HUDEP-2 (cell line): ENCODE data around the gene MUC20.
"Not testable (repeated sequence)": the region's sequence is repeated elsewhere in the genome, so short reads cannot be mapped to it uniquely, and the experiment has no call there.

Experiments
- DNase-seq, 76 experiments: peaks; one replicate each; lab custom pipeline; 2025; ENCODE audit not compliant: unreplicated experiment in 76 of 76; lab: John Stamatoyannopoulos, UW

MUC20 gene, protein sequence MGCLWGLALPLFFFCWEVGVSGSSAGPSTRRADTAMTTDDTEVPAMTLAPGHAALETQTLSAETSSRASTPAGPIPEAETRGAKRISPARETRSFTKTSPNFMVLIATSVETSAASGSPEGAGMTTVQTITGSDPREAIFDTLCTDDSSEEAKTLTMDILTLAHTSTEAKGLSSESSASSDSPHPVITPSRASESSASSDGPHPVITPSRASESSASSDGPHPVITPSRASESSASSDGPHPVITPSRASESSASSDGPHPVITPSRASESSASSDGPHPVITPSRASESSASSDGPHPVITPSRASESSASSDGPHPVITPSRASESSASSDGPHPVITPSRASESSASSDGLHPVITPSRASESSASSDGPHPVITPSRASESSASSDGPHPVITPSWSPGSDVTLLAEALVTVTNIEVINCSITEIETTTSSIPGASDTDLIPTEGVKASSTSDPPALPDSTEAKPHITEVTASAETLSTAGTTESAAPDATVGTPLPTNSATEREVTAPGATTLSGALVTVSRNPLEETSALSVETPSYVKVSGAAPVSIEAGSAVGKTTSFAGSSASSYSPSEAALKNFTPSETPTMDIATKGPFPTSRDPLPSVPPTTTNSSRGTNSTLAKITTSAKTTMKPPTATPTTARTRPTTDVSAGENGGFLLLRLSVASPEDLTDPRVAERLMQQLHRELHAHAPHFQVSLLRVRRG

GRCh38 chr3:195720831-195721506, at the start of gene MUC20:
Gene MUC20 (plus strand): TSS chr3:195720978. CDS start chr3:195721008, 30 bp downstream.
- not testable (repeated sequence) for DNase-seq

DNA sequence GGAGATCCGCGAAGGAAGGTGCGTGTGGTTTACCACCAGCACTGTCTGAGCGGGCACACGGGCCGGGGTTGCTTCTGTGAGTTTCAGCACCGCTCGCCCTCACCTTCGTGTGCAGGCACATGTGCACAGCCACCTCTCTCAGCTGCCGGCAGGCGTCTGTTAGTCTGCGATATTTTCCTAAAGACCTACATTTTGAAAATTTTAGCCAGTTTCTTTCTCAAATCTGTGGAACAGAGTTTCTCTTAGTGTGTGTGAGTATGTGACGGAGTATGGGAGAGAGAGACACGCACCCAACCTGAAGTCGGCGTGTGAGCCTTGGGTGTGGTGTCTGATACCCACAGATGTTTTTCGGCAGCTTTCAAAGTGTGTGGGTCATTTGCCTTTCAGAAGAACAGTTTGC, 49.5 kb upstream of the MUC20 start:
- not testable (repeated sequence) for DNase-seq

- DNase-seq: not testable (repeated sequence)
These were observed 47.1 kb upstream of the MUC20 start for GRCh38 chr3:195673711-195674110.

DNA sequence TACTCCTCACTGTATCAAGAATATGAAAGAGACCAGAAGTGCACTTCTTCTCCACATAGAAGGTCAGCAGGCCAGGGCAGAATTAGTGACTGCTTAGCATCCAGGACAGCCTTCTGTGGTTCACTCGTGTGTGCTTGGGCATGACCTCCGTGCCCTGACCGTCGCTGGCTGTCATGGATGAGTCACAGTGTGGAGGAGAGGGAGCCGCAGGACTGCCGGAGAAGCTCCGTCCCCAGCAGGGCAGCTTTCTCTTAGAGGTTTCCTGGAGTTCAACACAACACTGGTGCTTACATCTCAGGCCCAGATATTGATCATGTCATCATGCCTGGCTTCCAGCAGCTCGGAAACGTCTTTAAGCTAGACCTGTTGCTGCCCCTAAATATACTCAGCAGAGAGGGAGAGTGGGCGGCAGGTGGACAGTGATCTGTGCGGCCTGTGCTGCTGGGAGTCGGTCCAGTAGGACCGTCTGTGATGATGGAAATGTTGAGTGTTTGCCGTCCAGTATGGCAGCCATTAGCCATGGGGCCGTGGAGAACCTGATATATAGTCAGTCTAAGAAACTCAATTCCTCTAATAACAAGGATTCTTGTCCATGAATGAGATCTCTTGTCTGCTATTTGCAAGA, 42.3 kb upstream of the MUC20 start:
- DNase-seq: not testable (repeated sequence)

DNA sequence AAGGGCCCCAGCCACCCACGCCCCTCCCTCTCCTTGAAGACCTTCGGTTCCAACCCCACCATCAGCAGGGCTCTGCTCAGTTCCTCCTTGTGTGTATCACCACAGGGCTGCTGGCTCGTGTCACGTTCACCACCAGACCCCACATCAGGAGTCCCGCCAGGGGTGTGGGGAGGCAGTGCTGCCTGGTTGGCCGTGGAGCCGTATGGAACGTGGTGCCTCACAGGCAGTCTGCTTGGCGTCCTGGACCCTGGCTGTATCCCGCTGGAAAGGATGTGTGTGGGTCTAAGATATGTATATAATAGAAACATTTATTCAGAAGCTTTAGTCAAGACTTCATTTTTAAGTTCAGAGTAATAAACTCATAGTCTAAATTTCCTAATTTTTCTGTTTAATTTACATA, 40.1 kb upstream of the MUC20 start:
- DNase-seq: not testable (repeated sequence)

DNA sequence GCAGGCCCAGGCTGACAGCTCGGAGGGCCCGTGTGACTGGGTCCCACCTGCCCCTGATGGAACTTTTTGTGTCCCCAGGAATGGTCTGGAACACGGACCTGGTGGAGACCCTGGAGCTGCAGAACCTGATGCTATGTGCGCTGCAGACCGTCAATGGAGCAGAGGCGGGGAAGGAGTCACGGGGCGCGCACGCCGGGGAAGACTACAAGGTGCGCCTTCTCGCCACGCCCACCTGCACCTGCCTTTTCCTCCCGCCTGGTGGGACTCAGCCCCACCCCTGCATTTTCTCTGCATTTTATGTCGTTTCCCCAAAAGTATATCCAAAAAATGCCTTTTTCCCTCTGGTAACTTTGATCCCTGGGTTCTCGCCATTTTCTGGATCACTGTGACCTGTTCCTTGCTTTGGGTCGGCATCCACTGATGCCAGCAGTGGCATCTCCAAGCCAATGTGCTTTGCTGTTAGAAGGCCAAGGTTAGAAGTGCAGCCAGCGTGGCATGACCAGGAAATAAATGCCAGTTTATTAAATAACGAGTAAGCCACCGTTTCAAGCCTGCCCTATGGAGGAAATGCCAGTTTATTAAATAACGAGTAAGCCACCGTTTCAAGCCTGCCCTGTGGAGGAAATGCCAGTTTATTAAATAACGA, 39.2 kb upstream of the MUC20 start:
- not testable (repeated sequence) for DNase-seq

GRCh38 chr3:195682104-195682742, 38.6 kb upstream of the MUC20 start:
- not testable (repeated sequence) for DNase-seq

DNA sequence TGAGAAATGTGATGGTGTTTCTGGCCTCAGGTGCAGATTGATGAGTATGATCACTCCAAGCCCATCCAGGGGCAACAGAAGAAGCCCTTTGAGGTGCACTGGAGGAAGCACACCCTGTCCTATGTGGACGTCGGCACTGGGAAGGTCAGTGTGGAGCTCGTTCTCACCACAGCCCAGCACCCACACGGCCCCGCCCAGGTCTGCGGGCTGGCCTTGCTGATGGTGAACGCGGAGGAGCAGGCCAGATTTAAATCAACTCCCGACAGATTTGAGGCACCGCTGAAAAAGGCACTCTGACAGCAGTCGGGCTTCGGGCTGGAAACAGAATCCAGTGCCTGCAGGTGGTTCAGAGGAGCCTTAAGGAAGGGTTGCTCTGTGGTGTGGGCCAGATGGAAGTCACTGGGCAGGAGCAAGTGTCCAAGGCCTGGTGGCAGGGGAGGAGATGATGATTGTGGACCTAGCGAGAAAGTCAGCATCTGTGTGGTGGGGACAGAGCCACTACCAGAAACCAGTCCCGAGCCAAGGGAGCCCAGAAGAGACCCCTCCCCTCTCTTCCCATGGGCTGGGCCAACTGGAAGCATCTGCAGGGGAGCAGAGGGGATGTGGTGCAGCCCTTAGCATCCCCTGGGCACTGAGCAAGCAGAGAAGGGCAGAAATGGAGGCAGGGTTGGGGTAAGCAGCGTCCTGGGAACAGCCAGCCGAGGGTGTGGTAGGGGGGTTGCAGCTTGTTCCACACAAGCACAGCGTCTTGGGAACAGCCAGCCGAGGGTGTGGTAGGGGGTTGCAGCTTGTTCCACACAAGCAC, 36.9 kb upstream of the MUC20 start:
- not testable (repeated sequence) for DNase-seq

GRCh38 chr3:195684527-195685257, 36.1 kb upstream of the MUC20 start:
- DNase-seq: not testable (repeated sequence)

DNA sequence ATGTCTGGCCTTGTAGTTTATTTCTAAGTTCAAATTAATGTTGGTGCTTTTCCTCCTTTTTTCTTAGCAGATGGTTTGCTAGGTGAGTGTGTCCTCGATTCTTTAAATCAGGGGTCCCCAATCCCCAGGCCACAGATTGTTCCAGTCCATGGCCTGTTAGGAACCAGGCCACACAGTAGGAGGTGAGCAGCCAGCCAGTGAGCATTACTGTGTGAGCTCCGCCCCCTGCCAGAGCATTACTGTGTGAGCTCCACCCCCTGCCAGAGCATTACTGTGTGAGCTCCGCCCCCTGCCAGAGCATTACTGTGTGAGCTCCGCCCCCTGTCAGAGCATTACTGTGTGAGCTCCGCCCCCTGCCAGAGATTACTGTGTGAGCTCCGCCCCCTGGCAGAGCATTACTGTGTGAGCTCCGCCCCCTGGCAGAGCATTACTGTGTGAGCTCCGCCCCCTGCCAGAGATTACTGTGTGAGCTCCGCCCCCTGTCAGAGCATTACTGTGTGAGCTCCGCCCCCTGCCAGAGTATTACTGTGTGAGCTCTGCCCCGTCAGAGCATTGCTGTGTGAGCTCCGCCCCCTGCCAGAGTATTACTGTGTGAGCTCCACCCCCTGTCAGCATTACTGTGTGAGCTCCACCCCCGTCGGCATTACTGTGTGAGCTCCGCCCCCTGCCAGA, 34.1 kb upstream of the MUC20 start:
- not testable (repeated sequence) for DNase-seq

GRCh38 chr3:195687209-195687760, 33.5 kb upstream of the MUC20 start:
- DNase-seq: not testable (repeated sequence)

DNA sequence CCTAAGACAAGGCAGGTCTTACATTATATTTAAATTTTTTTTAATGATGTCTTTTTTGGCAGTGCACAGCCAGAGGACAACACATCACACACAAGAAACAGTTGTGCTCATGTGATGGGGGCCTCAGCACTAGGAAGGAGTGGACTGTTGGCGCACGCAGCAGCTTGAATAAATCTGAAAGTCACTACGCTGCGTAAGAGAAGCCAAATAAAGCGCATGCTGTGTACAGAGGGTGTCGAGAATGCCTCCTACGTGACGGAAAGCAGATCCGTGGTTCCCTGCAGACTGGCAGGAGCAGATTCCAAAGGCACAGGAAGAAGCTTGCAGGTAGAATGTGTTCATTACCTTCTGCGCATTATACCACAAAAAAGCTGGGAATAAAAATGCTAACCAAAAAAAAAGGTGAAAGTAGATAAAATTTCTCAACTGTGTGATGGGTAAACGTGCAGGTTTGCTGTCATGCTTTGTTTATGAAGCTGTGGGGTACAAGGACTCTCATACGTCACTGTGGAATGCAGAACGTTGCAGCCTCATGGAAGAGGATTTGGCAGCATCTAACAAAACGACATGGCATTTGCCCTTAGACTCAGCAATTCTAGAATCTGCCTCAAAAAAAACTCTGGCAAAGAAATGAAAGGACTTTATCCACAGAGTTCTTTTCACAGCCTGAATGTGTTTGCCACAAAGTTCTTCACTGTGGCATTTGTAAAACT, 32.2 kb upstream of the MUC20 start:
- not testable (repeated sequence) for DNase-seq

DNA sequence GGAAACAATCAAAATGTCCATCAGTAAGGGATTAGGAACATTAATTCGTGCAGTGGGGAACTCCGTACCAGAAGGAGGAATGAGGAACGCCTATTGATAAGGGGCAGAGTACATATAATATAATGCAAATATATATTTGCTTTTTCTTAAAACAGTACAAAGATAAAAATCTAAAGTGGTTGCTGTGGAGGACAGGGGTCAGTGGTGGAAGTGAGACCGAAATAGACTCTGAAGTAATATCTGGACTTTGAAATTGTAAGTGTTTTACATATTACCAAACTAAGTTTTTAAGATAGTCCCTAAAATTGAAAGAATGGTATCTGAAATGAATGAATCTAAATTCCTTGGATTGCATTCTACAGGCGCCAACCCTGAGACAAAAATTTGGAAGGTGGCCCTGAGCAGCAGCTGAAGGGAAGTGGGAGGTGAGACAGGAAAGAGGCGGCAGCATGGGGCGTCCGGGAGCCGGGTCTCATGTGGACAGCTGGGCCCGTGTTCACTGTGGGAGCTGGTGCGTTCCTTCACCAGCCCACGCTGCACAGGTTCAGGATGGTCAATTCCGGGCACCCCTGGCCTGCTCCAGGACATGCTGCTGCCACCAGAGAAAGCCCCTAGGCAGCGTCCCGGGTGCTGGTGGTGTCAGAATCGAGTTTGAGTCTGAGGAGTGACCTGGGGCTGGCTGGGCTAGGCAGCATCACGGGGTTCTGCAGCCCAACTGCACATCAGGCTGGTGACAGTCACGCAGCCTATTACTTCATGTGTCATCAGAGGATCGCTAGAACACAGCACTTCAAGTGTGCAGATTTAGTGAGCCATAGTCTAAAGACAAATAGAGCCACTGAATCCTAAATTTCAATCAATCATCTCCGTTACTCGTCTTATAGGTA, 31.4 kb upstream of the MUC20 start:
- not testable (repeated sequence) for DNase-seq

DNA sequence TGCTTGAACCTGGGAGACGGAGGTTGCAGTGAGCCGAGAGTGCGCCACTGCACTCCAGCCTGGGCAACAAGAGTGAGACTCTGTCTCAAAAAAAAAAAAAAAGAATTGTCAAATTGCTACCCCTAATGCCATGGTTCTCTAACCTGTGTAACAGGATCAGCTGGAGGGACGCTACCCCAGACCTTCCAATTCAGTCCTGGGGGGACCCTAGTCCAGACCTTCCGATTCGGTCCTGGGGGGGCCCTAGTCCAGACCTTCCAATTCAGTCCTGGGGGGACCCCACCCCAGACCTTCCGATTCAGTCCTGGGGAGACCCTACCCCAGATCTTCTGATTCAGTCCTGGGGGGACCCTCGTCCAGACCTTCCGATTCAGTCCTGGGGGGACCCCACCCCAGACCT, 29.8 kb upstream of the MUC20 start:
- DNase-seq: no peak

- DNase-seq: not testable (repeated sequence)
These were observed 29.0 kb upstream of the MUC20 start for GRCh38 chr3:195691596-195692353.
